ENCODE results near the gene CGB5.
"Not testable (repeated sequence)": the region's sequence is repeated elsewhere in the genome, so short reads cannot be mapped to it uniquely, and the experiment has no call there.

DNA sequence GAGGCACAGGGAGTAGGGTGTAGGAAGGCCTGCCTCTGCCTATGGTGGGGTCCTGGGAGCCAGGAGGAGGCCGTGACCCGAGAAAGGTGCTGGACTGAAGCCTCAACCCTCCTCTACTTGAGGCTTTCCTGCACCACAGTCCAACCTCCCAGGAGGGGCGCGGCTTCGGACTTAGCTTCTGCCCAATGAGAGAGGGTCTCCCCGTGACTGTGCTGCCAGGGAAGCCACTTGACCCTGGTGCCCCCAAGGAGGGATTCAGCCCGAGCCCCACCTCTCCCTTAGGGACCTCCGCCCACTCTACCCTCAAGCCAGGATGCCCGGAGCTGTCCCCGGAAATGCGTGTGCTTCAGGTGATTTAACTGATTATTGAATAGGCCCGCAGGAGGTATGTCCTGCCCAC is 5.4 kb downstream of the CGB5 start, which contains the start of gene CGB8:
- TF ChIP-seq, protein P1, sequence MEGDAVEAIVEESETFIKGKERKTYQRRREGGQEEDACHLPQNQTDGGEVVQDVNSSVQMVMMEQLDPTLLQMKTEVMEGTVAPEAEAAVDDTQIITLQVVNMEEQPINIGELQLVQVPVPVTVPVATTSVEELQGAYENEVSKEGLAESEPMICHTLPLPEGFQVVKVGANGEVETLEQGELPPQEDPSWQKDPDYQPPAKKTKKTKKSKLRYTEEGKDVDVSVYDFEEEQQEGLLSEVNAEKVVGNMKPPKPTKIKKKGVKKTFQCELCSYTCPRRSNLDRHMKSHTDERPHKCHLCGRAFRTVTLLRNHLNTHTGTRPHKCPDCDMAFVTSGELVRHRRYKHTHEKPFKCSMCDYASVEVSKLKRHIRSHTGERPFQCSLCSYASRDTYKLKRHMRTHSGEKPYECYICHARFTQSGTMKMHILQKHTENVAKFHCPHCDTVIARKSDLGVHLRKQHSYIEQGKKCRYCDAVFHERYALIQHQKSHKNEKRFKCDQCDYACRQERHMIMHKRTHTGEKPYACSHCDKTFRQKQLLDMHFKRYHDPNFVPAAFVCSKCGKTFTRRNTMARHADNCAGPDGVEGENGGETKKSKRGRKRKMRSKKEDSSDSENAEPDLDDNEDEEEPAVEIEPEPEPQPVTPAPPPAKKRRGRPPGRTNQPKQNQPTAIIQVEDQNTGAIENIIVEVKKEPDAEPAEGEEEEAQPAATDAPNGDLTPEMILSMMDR (IDR thresholded peaks at IDR 0.05): not testable (repeated sequence)
- TF ChIP-seq POLR2AphosphoS5 (IDR thresholded peaks at IDR 0.05): not testable (repeated sequence)

Data from esophagus muscularis mucosa (tissue), 3 donors.